NCI-H2107 treated with DMSO at 0.1 percent for 48 hours (cell line): ENCODE results near the gene RFLNA.

Experiments
- DNase-seq: peaks from one replicate; lab custom pipeline; 2025; ENCODE audit not compliant: unreplicated experiment; lab: John Stamatoyannopoulos, UW

Gene RFLNA

DNA sequence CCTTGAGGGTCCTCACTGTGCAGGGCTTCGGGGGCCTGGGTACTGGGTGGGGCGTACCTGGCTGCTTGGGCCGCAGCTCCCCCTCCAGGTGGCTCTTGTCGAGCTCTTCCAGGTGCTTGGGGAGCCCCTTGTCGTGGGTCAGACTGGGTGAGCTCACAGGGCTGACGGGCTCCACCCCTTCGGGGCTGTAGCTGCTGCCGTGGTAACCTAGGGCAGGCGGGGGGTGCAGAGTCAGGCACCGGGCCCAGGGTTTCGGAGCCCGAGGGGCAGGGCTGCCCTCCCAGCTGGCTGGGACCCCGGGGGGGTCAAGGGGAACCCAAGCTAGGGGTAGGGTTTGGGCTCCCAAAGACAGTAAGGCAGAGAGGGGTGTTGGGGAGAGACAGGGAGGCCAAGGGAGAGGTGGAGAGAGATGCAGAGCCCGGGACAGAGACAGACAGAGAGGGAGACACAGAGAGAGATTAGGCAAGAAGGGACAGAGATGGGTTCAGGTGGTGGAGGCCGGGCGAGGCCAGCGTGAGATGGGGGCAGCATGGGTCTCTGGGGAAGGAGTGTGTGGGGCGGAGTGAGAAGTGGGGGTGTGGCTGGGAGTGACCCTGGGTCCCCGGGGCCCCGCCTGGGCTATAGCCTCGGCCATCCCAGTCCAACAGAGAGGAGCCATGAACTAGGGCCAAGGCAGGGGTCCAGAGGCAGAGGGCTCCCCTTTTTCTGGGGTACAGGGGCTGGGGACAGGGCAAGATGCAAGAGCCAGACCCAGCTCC lies 40.7 kb downstream of the RFLNA start:
- no peak for DNase-seq

DNA sequence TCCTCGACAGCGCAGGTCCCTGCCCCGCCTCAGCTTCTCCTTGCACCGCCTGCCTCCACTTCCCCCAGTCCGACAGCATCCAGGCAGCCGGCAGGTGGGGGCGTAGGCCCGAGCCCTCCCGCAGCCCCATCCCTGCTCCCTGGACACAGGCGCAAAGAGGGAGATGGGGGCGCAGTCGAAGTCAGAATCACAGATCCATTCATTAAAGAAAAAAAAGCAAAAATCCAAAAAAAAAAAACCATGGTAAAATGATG lies 41.2 kb downstream of the RFLNA start:
- no peak for DNase-seq

DNA sequence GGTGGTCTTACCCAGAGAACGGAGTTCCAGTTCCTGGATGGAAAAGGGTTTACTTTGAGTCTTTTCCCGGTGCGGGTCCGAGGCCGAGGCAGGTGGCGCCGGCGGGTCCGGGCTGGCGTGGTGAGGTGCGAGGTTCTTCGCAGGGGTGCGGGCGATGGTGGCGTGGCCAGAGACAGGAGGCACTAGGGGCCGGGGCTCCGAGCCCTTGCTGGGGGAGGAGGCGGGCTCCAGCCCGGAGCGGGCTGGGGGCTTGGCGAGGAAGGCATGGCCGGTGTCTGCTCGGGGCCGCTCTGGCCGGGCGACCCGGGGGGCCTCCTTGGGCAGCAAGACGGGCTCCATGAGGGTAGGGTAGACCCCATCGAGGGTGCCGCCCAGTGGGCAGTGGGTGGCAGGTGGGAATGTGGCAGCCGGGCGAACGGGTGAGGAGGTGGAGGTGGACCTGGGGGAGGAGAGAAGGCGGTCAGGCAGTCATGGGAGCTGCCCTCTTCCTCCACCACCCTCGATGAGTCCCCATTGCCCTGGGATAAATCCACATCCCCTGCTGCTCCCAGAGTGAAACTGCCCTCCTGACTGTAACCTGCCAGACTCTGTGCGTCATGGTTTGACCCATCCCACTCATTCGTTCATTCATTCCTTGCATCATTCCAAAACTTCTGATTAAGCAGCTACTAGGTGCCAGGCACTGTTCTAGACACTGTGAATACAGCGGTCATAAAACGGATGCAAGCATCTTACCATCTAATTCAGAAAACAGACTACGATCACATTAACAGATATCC lies 42.0 kb downstream of the RFLNA start:
- DNase-seq, result no peak

DNA sequence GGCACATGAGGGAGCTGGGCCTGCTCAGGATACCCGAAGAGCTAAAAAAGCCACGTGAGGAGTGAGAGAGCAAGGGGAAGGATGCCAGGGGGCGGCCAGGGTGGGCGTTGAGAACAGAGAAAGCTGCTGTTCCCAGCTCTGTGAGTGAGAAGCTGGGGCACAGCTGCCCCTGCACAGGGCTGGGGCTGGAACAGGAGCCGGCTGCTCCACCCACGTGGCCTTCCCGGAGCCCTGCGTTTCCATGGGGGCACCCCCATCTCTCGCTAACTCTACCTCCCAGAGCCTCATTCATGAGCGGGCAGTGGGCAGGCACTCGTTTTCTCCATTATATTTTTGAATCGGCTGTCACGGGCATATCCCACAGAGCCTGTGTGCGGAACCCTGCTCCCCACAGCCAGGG lies 42.7 kb downstream of the RFLNA start:
- no peak for DNase-seq

DNA sequence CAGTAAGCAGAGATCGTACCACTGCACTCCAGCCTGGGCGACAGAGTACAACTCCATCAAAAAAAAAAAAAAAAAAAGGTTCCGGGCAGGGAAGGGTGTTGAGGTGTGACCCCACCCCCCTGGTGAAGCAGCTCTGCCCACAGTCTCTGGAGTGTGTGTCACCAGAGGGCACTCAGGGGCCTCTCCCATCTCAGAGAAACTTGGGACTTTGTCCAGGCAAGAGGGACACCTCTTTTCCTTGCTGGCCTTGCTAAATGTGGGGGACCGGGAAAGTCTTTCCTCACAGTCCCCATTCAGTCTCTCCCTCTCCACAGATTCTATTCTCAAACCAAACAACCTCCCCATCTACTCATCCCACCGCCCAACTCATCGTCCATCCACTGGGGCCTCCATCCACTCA lies 43.6 kb downstream of the RFLNA start:
- no peak for DNase-seq

DNA sequence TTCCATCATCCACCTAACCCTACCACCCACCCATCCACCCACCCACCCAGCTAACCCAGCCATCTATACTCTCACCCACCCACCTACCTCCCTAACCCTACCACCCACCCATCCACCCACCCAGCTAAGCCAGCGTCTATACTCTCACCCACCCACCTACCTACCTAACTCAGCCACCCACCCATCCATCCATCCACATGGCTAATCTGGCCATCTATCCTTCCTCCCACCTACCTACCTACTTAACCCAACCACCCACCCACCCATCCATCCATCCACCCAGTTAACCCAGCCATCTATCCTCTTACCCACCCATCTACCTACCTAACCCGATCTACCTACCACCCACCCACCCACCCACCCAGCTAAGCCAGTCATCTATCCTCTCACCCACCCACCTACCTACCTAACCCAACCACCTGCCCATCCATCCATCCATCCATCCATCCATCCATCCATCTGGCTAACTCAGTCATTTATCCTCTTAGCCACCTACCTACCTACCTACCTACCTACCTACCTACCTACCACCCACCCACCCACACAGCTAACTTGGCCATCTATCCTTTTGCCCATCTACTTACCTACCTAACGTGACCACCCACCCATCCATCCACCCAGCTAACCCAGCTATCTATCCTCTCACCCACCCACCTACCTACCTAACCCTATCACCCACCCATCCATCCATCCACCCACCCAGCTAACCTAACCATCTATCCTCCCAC lies 44.1 kb downstream of the RFLNA start:
- DNase-seq, result no peak

DNA sequence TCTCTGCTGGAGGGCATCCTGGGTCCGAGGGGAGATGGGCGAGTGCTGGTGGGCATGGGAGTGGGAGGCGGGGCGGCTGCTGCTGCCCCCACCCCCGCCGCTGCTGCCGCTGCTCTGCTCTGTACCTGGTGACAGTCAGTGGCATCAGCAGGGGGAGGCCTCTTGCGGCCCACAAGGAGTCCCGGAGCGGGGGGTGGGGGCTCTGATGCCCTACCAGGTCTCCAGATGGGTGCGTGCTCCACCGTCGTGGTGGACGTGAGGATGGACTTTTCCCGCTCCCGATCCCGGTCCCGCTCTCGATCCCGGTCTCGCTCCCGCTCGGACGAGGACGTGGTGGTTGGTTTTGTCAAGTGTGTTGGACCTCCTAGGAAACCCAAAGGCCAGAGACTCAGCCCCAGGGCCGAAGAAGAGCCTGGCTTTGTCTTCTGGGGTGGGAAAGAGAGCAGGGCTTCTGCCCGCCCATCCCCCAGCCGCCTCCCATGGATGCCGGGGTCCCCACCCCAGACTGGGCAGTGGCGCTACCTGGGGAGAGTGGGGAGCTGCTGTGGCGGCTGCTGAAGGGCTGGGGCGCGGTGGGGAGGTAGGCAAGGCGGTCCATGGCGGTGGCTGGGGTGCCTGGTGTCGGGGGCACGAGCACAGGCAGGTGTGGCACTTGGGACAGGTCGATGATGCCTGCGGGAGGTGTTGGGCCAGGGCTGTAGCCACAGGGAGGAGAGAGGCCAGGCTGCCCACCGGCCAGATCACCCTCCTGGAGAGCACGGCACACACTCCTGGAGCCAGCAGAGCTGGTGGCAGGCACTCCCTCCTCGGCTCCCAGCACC lies 45.4 kb downstream of the RFLNA start:
- DNase-seq, result no peak

DNA sequence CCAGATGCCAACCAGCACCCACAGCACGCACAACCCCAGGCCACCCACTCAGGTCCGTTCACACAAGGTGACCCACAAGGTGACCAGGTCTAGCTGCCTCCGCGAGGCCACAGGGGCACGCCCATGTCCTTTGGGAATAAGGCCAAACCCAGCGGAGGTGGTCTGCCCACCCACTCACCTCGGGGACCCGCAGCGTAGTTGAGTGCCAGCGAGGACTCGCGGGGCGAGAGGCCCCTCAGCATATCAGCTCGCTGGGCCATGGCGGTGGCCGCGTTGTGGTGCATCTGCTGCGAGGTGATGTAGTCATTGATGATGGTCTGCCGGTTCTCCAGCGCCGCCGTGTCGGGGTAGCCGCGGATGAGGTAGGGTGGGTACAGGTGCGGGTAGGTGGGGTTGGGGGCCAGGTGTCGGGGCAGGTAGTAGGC lies 46.8 kb downstream of the RFLNA start:
- DNase-seq, result no peak

DNA sequence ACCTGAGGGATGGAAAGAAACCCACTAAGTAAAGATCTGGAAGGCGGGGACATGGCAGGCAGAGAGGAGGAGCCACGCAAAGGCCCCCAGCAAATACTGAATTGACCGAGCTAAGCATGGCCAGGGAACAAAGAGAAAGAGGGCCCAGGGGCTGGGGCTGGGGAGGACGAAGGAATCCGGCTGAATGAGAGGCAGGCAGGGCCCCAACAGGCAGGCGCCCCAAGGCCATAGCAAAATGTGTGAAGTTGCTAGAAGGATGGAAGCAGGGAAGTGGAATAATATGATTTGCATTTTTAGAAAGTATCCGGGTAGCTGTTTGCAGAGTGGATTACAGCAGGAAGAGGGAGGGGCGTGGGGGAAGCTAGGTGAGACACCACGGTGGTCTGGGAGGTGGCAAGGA lies 49.1 kb downstream of the RFLNA start:
- no peak for DNase-seq

DNA sequence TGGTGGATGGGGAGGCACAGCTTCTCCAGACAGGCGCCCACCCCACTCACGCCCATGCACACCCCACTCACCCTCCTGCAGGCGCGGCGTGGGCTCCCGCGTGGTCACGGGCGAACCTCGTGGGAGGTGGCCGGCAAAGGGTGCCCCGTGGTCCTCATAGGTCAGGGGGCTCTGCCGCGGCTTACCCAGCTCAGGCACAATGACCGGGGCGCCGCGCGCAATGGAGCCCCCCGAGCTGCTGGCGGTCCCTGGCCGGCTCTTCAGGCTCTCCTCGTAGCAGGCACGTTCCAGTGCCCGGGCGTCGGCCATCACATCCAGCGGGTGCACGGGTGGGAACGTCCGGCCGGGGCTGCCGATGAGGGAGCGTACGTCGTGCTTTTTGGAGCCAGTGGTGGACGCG lies 49.6 kb downstream of the RFLNA start:
- no peak for DNase-seq

DNA sequence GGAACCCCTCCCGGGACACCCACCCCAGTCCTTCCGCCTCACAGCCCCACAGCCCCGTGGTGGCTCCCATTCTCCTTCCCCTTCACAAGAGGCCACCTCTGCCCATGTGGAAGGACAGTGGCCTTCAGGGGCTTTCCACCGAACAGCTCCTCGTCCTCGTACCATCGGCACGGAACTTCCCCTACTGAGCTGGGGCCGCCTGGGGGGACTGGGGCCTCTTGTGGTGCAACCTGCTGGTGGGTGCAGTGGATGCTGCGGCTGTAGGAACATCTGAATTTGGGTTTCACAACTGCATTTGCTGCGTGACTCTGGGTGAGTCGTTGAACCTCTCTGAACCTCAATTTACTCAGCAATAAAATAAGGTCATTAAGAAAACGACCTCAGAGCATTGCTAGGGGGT lies 50.9 kb downstream of the RFLNA start:
- DNase-seq, result no peak

DNA sequence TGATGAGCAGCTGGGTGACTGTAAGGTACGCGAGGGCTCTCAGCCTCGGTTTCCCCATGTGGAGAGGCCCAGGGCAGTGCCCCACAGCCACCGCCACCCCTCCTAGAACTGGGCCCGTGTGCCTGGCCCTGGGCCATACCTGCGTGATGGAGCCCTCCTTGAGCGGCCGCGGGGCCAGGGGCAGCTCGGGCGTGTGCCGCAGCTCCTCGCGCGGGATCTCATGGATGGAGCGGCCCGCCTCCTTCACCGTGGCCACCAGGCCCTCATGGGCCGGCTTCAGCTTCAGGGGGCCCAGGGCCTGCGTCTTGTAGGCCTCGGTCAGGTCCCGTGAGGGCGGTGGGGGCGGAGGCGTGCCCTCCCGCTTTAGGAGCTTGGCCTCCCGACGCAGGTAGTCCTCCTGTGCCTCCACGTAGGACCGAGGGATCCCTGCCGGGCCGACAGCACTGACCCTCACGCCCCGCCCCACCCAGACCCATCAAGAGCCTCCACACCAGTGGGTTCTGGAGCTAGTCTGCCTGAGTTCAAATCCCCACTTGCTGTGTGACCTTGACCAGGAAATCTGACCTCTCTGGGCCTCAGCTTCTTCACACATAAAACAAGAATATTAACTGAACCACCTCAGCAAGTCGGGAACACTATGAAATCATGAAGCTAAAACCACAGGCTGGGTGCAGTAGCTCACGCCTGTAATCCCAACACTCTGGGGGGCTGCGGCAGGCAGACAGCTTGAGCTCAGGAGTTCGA lies 51.7 kb downstream of the RFLNA start:
- DNase-seq, result no peak

DNA sequence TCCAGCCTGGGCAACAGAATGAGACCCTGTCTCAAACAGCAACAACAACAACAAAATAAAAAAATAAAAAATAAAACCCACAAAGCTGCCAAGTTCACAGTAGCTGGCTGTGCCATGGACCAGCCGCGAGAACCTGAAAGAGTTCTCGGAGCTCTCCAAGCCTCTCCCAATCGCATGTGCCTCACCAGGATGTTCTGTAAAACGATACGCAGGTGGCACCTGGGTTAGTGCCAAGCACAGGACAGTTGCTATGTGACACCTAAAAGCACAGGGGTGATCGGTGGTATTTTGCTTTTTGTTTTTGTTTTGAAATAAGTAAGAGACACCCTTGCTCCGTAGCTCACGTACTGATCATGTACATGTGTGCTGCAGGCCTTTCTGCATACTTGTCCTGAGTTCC lies 52.4 kb downstream of the RFLNA start:
- DNase-seq, result peak; percentile 75

DNA sequence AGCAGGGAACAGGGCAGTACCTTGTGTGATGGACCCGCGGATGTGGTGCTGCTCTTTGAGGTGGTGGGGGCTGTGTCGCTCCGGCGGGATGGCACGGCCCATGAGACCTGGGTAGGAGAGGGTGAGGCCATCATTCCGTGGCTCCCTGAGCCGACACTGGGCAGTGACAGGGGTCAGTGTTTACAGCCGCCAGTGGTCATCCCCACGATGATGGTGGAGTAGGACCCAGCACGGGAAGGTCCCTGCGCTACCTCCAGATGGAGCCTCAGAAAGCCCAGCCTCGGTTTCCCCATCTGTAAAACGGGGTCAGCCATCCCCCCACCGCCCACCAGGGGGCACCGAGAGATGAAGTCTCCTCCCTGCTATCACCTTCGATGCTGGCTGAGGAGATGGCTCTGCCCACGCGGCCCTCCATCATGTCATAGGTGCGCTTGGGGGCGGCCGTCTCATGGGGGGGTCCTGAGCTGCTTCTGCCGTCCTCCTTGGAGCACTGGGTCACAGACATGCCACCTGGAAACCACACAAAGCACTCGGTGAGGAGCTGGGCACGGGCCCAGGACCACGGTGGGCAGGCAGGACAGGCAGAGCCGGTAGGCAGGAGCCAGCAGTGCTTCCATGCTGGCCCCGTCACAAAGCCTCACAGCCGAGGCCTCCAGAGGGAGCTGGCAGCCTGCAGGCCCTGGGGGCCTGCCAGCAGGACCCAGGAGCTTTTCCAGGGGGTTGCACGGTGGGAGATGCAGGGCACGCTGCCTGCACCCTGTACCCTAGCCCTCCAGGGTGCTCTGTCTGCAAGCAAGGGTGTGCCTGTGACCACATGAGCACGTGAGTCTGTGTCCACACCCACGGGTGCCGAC lies 53.1 kb downstream of the RFLNA start:
- no peak for DNase-seq

DNA sequence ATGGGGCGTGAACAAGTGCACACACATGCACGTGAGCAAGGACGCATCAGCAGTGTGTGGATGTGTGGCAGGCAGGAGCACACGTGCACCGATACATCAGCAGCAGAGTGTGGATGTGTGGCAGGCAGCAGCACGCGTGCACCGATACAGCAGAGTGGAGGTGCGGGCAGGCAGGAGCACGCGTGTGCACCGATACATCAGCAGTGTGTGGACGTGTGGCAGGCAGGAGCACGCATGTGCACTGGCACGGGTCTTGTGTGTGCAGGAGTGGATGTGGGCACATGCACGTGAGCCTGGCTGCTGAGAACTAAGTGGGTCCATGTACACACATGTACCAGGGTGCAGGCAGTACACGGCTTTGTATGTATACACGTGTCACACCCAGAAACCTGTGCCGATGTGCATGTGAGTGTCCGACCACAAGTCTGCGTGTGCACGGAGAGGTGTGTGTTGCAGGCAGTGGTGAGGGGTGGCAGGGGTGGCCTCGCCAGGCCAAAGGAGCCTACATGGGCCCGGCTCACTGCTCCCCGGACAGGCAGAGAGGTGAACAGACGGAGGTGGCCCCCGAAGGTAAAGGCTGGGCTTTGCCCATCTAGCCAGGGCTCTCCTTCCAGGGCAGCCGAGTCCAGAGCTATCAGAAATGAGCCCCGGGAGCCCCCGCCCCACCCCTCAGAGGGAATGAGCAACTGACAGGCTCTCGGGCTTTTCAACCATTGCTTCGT lies 53.9 kb downstream of the RFLNA start:
- no peak for DNase-seq

DNA sequence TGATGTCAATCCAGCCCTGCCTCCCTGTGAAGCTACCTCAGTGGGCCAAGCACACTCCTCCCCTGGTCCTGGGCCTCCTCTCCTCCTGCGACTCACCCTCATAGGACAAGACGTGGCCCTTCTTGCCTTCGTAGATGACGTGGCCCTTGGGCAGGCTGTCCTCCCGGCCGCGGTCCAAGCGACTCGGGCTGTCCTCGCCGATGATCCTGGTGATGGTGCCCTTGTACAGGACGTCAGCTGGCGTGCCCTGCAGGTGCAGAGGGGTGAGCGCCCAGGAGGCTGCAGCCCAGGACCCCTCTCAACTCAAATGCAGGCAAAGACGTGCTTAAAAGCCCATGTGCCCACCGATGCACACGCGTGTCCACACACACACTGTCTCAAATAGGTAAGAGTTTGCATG lies 55.6 kb downstream of the RFLNA start:
- no peak for DNase-seq

DNA sequence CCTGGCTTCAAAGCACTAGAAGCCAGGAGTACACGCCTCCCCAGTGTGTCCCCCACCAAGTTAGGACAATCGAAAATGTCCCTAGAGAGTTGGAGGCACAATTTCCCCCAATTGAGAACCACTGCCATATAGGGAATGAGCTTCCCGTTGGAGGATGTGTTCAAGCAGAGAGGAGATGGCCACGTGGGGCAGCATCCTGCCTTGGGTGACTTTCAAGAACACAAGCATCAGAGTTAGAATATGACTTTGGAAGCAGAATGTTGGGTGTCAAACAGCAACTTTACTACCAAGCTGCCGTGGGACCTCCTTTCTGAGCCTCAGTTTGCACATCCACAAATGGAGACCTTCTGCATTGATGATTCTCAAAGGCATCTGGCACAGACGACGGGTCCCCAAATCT lies 56.5 kb downstream of the RFLNA start:
- DNase-seq, result no peak

DNA sequence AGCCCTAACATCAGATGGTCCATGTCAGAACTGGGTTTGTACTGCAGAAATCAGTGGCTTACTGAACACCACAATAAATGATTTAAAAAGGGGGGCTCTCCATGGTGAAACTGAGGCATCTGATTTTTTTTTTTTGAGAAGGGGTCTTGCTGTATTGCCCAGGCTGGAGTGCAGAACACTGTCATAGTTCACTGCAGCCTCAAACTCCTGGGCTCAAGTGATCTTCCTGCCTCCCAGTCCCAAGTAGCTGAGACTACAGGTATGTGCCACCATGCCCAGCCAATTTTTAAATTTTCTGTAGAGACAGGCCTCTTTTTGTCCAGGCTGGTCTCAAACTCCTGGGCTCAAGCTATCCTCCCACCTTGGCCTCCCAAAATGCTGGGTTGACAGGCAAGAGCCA lies 57.4 kb downstream of the RFLNA start:
- no peak for DNase-seq

DNA sequence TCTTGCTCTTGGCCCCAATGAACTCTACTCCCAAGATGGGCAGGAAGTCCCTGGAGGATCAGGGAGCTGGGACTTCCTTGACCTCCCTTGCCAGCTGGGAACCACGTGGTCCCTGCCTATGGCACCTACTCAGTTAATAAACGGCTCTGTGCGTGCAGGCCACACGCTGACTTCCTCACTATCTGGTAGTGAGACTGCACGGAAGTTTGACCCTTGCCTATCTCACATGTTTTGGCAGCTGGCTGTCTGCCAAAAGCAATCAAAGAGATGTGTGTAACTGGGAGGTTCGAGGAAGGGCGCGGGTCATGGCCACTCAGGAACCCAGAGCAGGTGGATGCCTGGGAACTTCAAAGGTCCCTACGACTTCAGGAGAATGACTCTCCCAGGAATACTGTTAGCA lies 57.9 kb downstream of the RFLNA start:
- no peak for DNase-seq
